Neural cell (in vitro differentiated cells): ENCODE data around the gene WDR1.

Experiments
- EZH2 ChIP-seq: fragments of 200-600, 300-800 bp; shearing (Covaris generic), sonication (generic); IDR thresholded peaks from 2 replicates; pipeline ENCODE4 v1.6.1; 2014; ENCODE audit warnings: antibody characterized with exemption, low read length, borderline replicate concordance, mild to moderate bottlenecking; ENCODE audit not compliant: insufficient read depth, poor library complexity, severe bottlenecking
- POLR2AphosphoS5 ChIP-seq: IDR thresholded peaks from 2 replicates; pipeline ENCODE4 v1.6.1; 2012
- RAD21 ChIP-seq: fragments of 450-650 bp; conservative IDR thresholded peaks from 2 replicates; pipeline ENCODE4 v1.6.1; 2014; ENCODE audit warnings: antibody characterized with exemption, mild to moderate bottlenecking, moderate library complexity
- REST ChIP-seq: IDR thresholded peaks from 2 replicates; pipeline ENCODE4 v1.6.1; 2012; ENCODE audit warnings: borderline replicate concordance
- TAF1 ChIP-seq: IDR thresholded peaks from 2 replicates; pipeline ENCODE4 v1.6.1; 2012; ENCODE audit warnings: low read depth
- TF ChIP-seq, protein P1 (sequence below): fragments of 450-650 bp; IDR thresholded peaks from 2 replicates; pipeline ENCODE4 v1.5.1; 2014; ENCODE audit warnings: antibody characterized with exemption, mild to moderate bottlenecking, moderate library complexity; ENCODE audit not compliant: poor library complexity, severe bottlenecking

GRCh38 chr4:10129196-10130177 lies 12.9 kb upstream of the WDR1 start:
- TF ChIP-seq POLR2AphosphoS5 (no peak), EZH2 (no peak), TAF1 (no peak), REST (no peak), RAD21 (no peak)
- TF ChIP-seq, protein P1, sequence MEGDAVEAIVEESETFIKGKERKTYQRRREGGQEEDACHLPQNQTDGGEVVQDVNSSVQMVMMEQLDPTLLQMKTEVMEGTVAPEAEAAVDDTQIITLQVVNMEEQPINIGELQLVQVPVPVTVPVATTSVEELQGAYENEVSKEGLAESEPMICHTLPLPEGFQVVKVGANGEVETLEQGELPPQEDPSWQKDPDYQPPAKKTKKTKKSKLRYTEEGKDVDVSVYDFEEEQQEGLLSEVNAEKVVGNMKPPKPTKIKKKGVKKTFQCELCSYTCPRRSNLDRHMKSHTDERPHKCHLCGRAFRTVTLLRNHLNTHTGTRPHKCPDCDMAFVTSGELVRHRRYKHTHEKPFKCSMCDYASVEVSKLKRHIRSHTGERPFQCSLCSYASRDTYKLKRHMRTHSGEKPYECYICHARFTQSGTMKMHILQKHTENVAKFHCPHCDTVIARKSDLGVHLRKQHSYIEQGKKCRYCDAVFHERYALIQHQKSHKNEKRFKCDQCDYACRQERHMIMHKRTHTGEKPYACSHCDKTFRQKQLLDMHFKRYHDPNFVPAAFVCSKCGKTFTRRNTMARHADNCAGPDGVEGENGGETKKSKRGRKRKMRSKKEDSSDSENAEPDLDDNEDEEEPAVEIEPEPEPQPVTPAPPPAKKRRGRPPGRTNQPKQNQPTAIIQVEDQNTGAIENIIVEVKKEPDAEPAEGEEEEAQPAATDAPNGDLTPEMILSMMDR, result no peak
